Activated CD4-positive, alpha-beta T cell treated with anti-CD3 and anti-CD28 coated beads for 36 hours (primary cell): ENCODE data around the gene ARHGAP40. TPM values are rescaled to one million over a fixed set of nuclear protein-coding genes. Genes with fewer than 3 reads are reported as not detected.

Experiments
- ATAC-seq: fragments of 200-7000 bp; cut with Tn5 transposase; one replicate; pipeline ENCODE4 v1.10.0; 2021; ENCODE audit warnings: mild to moderate bottlenecking, moderate library complexity
- CTCF ChIA-PET: fragments of 350-600 bp; sonication (Branson Sonifier 250); formaldehyde crosslinking; loops from one replicate; lab custom pipeline; 2021; ENCODE audit warnings: antibody characterized with exemption; lab: Charles Lee
- POLR2A ChIA-PET: fragments of 350-600 bp; sonication (Branson Sonifier 250); formaldehyde crosslinking; loops from one replicate; lab custom pipeline; 2021; ENCODE audit warnings: antibody characterized with exemption, inconsistent platforms; lab: Charles Lee
- DNase-seq: peaks from one replicate; pipeline ENCODE4 v3.0.0-alpha.2; 2020
- H3K27ac Mint-ChIP-seq: one replicate; pipeline ENCODE4 v1.8.0; 2021; ENCODE audit warnings: mixed read lengths
- H3K27me3 Mint-ChIP-seq: one replicate; pipeline ENCODE4 v1.8.0; 2021; ENCODE audit warnings: mixed read lengths
- H3K36me3 Mint-ChIP-seq: one replicate; pipeline ENCODE4 v1.8.0; 2021; ENCODE audit warnings: low read depth, mixed read lengths
- H3K4me1 Mint-ChIP-seq: one replicate; pipeline ENCODE4 v1.8.0; 2021; ENCODE audit warnings: mixed read lengths
- H3K4me3 Mint-ChIP-seq: one replicate; pipeline ENCODE4 v1.8.0; 2021; ENCODE audit warnings: mild to moderate bottlenecking, moderate library complexity, mixed read lengths
- H3K9me3 Mint-ChIP-seq: one replicate; pipeline ENCODE4 v1.8.0; 2021; ENCODE audit warnings: low read depth, mixed read lengths
- intact Hi-C, 2 experiments: fragments of 100-400 bp; cut with DNase I in 1 of 2; cut with micrococcal nuclease in 1 of 2; formaldehyde crosslinking; loops; one replicate each; pipeline versions ENCODE4 v1.14.2 to v1.15.1; 2022 to 2024; cut with DNase I, micrococcal nuclease
- total RNA-seq, 2 experiments: library from RNA; stranded (reverse); gene quantifications; one replicate each; pipeline ENCODE4 v1.2.3, GENCODE V29; 2021

The ARHGAP40 gene
- total RNA-seq, 2 experiments from 2014 or later, result not detected

DNA sequence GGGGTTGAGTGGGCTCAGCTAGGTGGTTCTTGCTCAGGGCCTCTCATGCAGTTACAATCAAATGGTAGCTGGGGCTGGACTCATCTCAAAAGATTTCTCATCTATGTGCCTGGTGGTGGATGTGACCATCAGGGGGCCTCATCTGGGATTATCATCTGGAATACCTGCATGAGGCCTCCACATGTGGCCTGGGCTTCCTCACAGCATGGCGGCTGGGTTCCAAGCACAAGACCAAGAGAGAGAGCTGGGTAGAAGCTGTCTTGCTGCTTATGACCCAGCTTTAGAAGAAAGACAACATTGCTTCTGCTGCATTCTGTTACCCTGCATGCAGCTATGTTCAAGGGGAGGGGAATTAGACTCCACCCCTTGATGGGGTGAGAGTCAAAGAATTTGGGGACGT is 22.5 kb downstream of the ARHGAP40 start:
- CTCF ChIA-PET, result interaction anchor here (0.9 kb wide), 1 partner anchor 10 kb away, joined by 3 read pairs; no protein-coding TSS in a partner anchor
- POLR2A ChIA-PET, result interaction anchor here (0.6 kb wide), 1 partner anchor 35 kb away, joined by 3 read pairs; no protein-coding TSS in a partner anchor
- H3K4me1 Mint-ChIP-seq, result no peaks in the 10 kb centered on the region
- intact Hi-C loops, result no loop called here
- no peak overlapping the region for H3K4me3 Mint-ChIP-seq
- no peaks in the 10 kb centered on the region for H3K36me3 Mint-ChIP-seq
- DNase-seq, result no peak
- no peaks in the 10 kb centered on the region for H3K9me3 Mint-ChIP-seq
- peaks cover 12% of the 10 kb centered on the region for H3K27me3 Mint-ChIP-seq
- no peak overlapping the region for H3K27ac Mint-ChIP-seq
- no peak for ATAC-seq

DNA sequence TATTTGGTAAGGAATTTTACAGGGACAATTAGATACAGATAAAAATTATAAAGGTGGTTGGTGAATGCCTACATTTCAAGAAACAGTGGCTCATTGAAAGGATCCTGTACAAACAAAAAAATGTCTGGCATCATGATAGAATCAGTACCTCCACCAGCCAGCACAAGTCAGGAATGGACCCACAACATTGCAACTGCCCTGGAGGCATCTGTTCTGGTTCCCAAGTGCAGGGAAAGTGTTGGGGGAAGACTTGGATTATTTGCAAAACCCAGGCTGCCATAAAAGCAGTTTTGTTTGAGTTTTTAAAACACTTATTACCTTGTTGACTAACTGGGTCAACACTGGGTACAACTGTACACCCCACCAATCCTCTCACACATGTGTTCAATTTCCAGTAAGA is 24.3 kb downstream of the ARHGAP40 start:
- no peak overlapping the region for H3K4me3 Mint-ChIP-seq
- POLR2A ChIA-PET, result no interaction called here
- DNase-seq (no peak), ATAC-seq (no peak)
- CTCF ChIA-PET, result no interaction called here
- H3K4me1 Mint-ChIP-seq, result no peaks in the 10 kb centered on the region
- peaks cover 4% of the 10 kb centered on the region for H3K27me3 Mint-ChIP-seq
- no peaks in the 10 kb centered on the region for H3K36me3 Mint-ChIP-seq
- intact Hi-C loops, result no loop called here
- H3K27ac Mint-ChIP-seq, result no peak overlapping the region
- no peaks in the 10 kb centered on the region for H3K9me3 Mint-ChIP-seq

DNA sequence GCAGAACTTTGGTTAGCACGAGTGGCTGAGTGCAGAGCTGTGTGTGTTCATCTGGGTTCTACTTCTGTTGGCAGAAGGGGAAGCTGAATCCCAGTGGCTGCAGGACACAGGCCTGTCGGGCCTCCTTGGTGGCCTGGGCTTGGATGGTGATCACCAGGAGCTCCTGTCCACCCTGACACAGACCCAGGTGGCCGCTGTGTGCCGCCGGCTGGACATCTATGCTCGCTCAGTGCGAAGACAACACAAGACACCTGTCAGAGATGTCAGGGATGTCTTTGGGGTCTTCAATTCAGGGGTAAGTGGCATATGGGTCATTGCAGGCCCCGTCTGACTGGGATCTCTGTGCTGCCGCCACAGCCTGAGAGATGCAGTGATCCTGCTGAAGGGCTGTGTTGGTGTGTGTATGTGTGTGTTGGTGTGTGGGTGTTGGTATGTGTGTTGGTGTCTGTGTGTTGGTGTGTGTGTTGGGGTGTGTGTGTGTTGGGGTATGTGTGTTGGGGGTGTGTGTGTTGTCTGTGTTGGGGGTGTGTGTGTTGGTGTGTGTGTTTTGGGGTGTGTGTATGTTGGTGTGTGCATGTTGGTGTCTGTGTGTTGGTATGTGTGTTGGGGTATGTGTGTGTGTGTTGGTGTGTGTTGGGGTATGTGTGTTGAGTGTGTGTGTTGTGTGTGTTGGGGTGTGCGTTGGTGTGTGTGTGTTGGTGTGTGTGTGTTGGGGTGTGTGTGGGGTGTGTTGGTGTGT is 25.5 kb downstream of the ARHGAP40 start:
- intact Hi-C loops, result no loop called here
- Mint-ChIP-seq H3K27me3 (peaks cover 3% of the 10 kb centered on the region), H3K36me3 (no peaks in the 10 kb centered on the region), H3K4me3 (no peak overlapping the region), H3K27ac (no peak overlapping the region), H3K4me1 (no peaks in the 10 kb centered on the region), H3K9me3 (no peaks in the 10 kb centered on the region)
- no peak for ATAC-seq
- ChIA-PET CTCF (no interaction called here), POLR2A (no interaction called here)
- DNase-seq, result no peak

DNA sequence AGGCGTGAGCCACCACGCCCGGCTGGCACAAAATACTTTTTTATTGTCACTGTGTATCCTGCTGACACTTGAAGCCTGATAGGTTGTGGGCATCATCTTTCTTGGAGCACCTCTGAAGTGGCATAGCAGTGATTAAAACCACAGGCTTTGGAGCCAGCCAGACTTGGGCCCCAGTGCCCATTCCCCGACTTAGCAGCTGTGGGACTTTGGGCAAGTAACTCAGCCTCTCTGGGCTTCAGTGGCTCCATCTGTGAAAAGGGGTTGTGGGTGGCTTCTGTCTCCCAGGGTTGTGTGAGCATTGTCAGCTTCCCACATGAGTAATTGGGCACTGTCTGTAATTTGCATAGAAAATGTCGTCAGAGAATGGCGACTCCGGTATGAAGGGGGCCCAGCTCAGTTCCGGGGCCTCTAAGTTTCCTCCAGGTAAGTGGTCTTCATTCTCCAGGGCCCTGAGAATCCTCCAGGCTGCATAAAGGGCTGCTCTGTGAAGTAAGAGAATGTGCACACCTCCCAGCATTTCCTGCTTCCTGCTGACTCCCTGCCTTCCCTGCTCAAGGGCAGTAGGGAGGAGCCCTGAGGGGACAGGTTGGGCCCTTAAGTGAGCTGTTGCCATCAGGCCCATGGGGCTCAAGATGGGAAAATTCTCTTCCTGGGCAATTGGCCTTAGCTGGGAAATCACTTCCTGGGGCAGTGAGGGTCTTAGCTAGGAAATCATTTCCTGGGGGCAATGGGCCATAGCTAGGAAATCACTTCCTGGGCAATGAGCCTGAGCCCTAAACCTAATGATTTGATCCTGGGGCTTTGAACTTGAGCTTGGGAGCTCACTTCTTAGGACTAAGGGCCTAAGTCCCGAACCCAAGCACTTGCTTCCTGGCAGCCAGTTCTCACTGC is 27.2 kb downstream of the ARHGAP40 start:
- Mint-ChIP-seq H3K4me3 (no peak overlapping the region), H3K9me3 (no peaks in the 10 kb centered on the region), H3K27me3 (no peaks in the 10 kb centered on the region), H3K4me1 (no peaks in the 10 kb centered on the region), H3K27ac (no peak overlapping the region), H3K36me3 (no peaks in the 10 kb centered on the region)
- DNase-seq, result no peak
- POLR2A ChIA-PET, result no interaction called here
- CTCF ChIA-PET, result interaction anchor here (0.5 to 1.0 kb wide), 4 partner anchors 11 to 1811 kb away, joined by 3 read pairs; no protein-coding TSS in a partner anchor
- ATAC-seq, result no peak
- intact Hi-C loops, result no loop called here

DNA sequence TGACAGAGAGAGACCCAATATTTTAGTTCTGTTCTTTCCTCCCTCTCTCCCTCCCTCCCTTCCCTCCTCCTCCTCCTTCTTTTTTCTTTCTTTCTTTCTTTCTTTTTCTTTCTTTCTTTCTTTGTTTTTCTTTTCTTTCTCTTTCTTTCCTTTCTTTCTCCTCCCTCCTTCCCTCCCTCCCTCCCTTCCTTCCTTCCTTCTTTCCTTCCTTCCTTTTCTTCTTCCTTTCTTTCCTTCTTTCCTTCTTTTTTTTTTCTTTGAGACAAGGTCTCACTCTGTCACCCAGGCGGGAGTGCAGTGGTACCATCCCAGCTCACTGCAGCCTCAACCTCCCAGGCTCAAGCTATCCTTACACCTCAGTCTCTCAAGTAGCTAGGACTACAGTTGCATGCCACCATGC is 28.4 kb downstream of the ARHGAP40 start:
- intact Hi-C loops, result loop anchor here (5.0 kb wide), 2 partner anchors 102 to 417 kb away; no protein-coding TSS in a partner anchor
- H3K27me3 Mint-ChIP-seq, result peaks cover 4% of the 10 kb centered on the region
- no peaks in the 10 kb centered on the region for H3K4me1 Mint-ChIP-seq
- CTCF ChIA-PET, result interaction anchor here (1.0 kb wide), 2 partner anchors 13 to 48 kb away, joined by 3 to 5 read pairs; no protein-coding TSS in a partner anchor
- POLR2A ChIA-PET, result no interaction called here
- no peaks in the 10 kb centered on the region for H3K36me3 Mint-ChIP-seq
- H3K4me3 Mint-ChIP-seq, result no peak overlapping the region
- ATAC-seq (no peak), DNase-seq (no peak)
- H3K9me3 Mint-ChIP-seq, result no peaks in the 10 kb centered on the region
- H3K27ac Mint-ChIP-seq, result no peak overlapping the region

DNA sequence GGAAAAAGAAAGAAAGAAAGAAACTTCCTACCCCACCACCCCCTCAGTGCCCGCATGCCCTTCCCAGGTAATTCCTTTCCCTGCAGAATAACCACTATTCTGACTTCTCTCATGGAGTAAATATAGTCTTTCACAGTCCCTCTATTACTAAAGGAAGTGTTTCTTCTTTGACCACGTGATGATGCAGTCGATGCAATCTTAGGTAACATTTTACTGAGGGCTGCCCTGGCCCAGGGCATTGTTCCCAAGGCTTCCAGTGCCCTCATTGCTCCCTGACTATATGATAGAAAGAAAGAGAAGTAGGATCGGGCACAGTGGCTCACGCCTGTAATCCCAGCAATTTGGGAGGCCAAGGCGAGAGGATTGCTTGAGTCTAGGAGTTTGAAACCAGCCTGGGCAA is 29.1 kb downstream of the ARHGAP40 start:
- Mint-ChIP-seq H3K4me1 (no peaks in the 10 kb centered on the region), H3K4me3 (no peak overlapping the region), H3K9me3 (no peaks in the 10 kb centered on the region), H3K27ac (no peak overlapping the region), H3K36me3 (no peaks in the 10 kb centered on the region), H3K27me3 (peaks cover 4% of the 10 kb centered on the region)
- ChIA-PET CTCF (interaction anchor here (1.0 kb wide), 1 partner anchor 49 kb away, joined by 5 read pairs; no protein-coding TSS in a partner anchor), POLR2A (no interaction called here)
- no peak for DNase-seq
- intact Hi-C loops, result loop anchor here (5.0 kb wide), 2 partner anchors 102 to 417 kb away; no protein-coding TSS in a partner anchor
- ATAC-seq, result no peak

DNA sequence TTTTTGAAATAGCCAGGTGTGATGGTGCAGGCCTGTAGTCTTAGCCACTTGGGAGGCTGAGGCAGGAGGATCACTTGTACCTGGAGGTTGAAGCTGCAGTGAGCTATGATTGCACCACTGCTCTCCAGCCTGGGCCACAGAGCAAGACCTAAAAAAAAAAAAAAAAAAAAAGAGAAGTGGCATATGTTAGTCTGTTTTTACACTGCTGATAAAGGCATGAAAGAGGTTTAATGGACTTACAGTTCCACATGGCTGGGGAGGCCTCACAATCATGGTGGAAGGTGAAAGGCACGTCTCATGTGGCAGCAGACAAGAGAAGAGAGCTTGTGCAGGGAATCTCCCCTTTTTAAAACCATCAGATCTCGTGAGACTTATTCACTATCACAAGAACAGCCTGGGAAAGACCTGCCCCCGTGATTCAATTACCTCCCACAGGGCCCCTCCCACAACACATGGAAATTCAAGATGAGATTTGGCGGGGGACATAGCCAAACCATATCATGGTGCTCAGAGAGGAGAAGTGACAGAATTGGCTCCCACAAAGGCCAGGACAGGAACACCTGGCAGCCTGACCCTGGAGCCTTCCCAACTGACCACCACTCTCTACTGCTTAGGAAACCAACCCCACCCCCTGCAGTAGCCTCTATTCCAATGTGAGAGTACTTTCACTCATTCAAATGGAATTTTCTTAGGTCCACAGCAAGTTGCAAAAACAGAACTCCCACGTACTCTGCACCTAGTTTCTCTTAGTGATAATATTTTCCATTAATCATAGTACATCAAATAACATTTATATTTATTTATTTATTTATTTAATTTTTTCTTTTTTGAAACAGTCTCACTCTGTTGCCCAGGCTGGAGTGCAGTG is 29.8 kb downstream of the ARHGAP40 start:
- Mint-ChIP-seq H3K9me3 (no peaks in the 10 kb centered on the region), H3K4me3 (no peak overlapping the region), H3K4me1 (no peaks in the 10 kb centered on the region), H3K27ac (no peak overlapping the region), H3K36me3 (no peaks in the 10 kb centered on the region), H3K27me3 (peaks cover 7% of the 10 kb centered on the region)
- CTCF ChIA-PET, result interaction anchor here (0.7 kb wide), 1 partner anchor 9 kb away, joined by 4 read pairs; no protein-coding TSS in a partner anchor
- intact Hi-C loops, result loop anchor here (5.0 kb wide), 2 partner anchors 101 to 416 kb away; no protein-coding TSS in a partner anchor
- no peak for DNase-seq
- no peak for ATAC-seq
- POLR2A ChIA-PET, result interaction anchor here (0.6 kb wide), 1 partner anchor 117 kb away, joined by 3 read pairs; the partner anchor contains the start of gene ACTR5

DNA sequence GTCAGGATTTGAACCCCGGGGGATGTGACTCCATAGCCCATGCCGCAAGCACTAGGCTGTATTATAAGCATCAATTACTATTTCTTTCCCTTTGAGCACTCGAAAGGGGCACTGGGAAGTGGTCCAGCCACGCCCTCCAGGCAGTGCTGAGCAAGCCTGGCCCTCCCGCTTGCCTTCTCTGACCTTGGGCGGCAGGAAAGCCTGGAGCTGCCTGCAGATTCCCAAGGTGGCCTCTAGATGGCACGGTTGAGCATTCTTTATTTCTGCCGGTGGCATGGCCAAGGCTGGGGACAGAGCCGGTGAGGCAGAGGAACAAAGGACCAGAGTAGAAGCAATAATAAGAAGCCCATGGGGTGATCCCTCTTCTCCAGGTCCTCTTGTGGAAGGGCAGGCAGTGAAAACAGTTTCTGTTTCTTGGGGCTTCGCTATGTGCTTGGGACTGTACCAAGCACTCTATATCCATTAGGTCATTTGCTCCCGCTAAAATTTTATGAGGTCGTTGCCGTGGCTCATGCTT is 32.0 kb downstream of the ARHGAP40 start:
- CTCF ChIA-PET, result interaction anchor here (0.6 to 2.8 kb wide), 16 partner anchors 9 to 424 kb away, joined by 3 to 12 read pairs (median 3); no protein-coding TSS in a partner anchor
- peak; percentile 95 for ATAC-seq
- Mint-ChIP-seq H3K36me3 (no peaks in the 10 kb centered on the region), H3K27me3 (peaks cover 10% of the 10 kb centered on the region), H3K4me1 (no peaks in the 10 kb centered on the region), H3K27ac (no peak overlapping the region), H3K9me3 (no peaks in the 10 kb centered on the region), H3K4me3 (no peak overlapping the region)
- DNase-seq, result peak; percentile 79
- POLR2A ChIA-PET, result interaction anchor here (0.5 kb wide), 1 partner anchor 1540 kb away, joined by 3 read pairs; no protein-coding TSS in a partner anchor
- intact Hi-C loops, result loop anchor here (1.0 to 5.0 kb wide), 3 partner anchors 99 to 414 kb away; no protein-coding TSS in a partner anchor

DNA sequence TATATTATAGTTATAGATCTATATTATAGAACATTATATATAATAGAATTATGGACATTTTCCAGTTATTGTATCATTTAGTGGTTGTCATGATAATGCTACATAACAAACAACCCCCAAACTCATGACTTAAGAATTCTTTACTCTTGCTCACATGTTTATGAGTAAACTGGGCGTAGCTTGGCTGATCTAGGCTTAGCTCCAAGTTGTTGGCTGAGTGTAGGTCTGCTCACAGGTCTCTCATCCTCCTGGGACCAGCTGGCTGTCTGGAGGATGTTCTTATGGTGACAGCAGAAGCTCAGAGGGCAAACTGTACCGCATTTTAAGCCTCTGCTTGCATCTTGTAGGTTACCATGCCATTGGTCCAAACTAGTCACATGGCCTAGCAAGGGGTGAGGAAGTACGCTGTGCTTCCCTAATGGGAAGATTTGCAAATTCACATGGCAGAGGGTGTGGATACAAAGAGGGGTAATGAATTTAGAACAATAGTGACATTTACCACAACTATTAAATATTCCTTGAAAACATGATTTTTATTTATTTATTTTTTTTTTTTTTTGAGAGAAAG is 34.2 kb downstream of the ARHGAP40 start:
- no peak for ATAC-seq
- no peak for DNase-seq
- no peak overlapping the region for H3K4me3 Mint-ChIP-seq
- no peaks in the 10 kb centered on the region for H3K4me1 Mint-ChIP-seq
- intact Hi-C loops, result no loop called here
- POLR2A ChIA-PET, result no interaction called here
- CTCF ChIA-PET, result no interaction called here
- no peaks in the 10 kb centered on the region for H3K36me3 Mint-ChIP-seq
- H3K9me3 Mint-ChIP-seq, result no peaks in the 10 kb centered on the region
- H3K27ac Mint-ChIP-seq, result no peak overlapping the region
- peaks cover 17% of the 10 kb centered on the region for H3K27me3 Mint-ChIP-seq

DNA sequence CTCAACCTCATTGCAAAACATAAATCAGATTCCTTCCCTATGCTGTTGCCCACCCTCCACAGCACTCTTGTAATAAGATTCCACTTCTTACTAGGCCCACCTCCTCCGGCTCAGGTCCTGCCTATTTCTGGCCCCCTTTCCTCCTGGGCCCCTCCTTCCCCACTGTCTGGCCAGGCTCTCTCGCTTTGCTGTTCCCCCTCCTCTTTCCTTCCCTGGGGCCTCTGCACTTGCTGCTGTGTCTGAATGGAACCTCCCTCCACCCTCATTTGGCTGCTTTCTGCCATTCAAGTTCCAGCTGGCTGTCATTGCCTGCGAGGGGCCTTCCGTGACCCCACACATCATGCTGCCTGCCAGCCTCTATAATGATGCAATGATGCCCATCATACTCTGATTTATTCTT is 38.9 kb downstream of the ARHGAP40 start:
- no peaks in the 10 kb centered on the region for H3K36me3 Mint-ChIP-seq

More for the DNA sequence above, 38.9 kb downstream of the ARHGAP40 start:
- Mint-ChIP-seq H3K27me3 (peaks cover 31% of the 10 kb centered on the region), H3K4me3 (no peak overlapping the region), H3K4me1 (no peaks in the 10 kb centered on the region), H3K9me3 (no peaks in the 10 kb centered on the region), H3K27ac (no peak overlapping the region)
- CTCF ChIA-PET, result interaction anchor here (0.6 kb wide), 1 partner anchor 50 kb away, joined by 3 read pairs; no protein-coding TSS in a partner anchor
- POLR2A ChIA-PET, result no interaction called here
- intact Hi-C loops, result no loop called here
- ATAC-seq (no peak), DNase-seq (no peak)
